ENCODE results near the gene CAMK1. TPM values are rescaled to one million over a fixed set of nuclear protein-coding genes. Genes with fewer than 3 reads are reported as not detected.

The CAMK1 gene
- total and polyA plus RNA-seq, 9 of the 15 experiments (the other 6 are each of a cell fraction or from before 2014, with no cell fraction given): 0.23 to 10.7 (median 6.0) TPM

GRCh38 chr3:9730657-9731205 is 39.0 kb downstream of the CAMK1 start (continued):
- no peak for TF ChIP-seq RUNX1 (IDR thresholded peaks at IDR 0.05; ENCODE audit: low read depth)
- TF ChIP-seq ZKSCAN1 (IDR thresholded peaks at IDR 0.05; ENCODE audit: low read depth, low read length): no peak
- no peak for TF ChIP-seq PML (IDR thresholded peaks at IDR 0.05; ENCODE audit: low read length)
- TF ChIP-seq ELF1 (tag; IDR thresholded peaks at IDR 0.05): no peak
- TF ChIP-seq SMARCA5 (IDR thresholded peaks at IDR 0.05): 0 out of 2 replicates have a peak, but pooled peaks have one; percentile 32
- no peak for TF ChIP-seq DIDO1 (tag; IDR thresholded peaks at IDR 0.05; ENCODE audit: low read depth)
- TF ChIP-seq THRB (CRISPR knock-in tag; conservative IDR thresholded peaks at IDR 0.05): peak; percentile 81; the same call in 1 of the 2 replicates
- TF ChIP-seq MYNN (IDR thresholded peaks at IDR 0.05): no peak
- TF ChIP-seq MYNN (CRISPR knock-in tag; IDR thresholded peaks at IDR 0.05): no peak
- no peak for TF ChIP-seq ZNF445 (CRISPR knock-in tag; IDR thresholded peaks at IDR 0.05; ENCODE audit: low read depth)
- no peak for TF ChIP-seq TAF7 (tag; IDR thresholded peaks at IDR 0.05)
- no peak for TF ChIP-seq ZNF224 (CRISPR knock-in tag; IDR thresholded peaks at IDR 0.05)
- no peak for TF ChIP-seq CREB5 (CRISPR knock-in tag; IDR thresholded peaks at IDR 0.05)
- TF ChIP-seq ZBTB2 (IDR thresholded peaks at IDR 0.05): 0 out of 2 replicates have a peak, but pooled peaks have one; percentile 16
- TF ChIP-seq CSDE1 (IDR thresholded peaks at IDR 0.05): no peak
- TF ChIP-seq TEAD4 (IDR thresholded peaks at IDR 0.05; ENCODE audit: low read length): no peak
- no peak for TF ChIP-seq TEAD4 (CRISPR knock-in tag; IDR thresholded peaks at IDR 0.05; ENCODE audit: borderline replicate concordance)
- TF ChIP-seq ARNT (IDR thresholded peaks at IDR 0.05): peak; percentile 44 to 77; a peak in 2 of 4 replicates
- peak; percentile 51; the same call in 1 of the 2 replicates for TF ChIP-seq NCOA1 (IDR thresholded peaks at IDR 0.05; ENCODE audit: low read depth)
- TF ChIP-seq PHF8 (IDR thresholded peaks at IDR 0.05; ENCODE audit: borderline replicate concordance, low read length): no peak
- TF ChIP-seq HDAC2 (IDR thresholded peaks at IDR 0.05): 0 out of 2 replicates have a peak, but pooled peaks have one; percentile 14
- TF ChIP-seq SFPQ (IDR thresholded peaks at IDR 0.05; ENCODE audit: low read depth, low read length): no peak
- TF ChIP-seq MCM2 (IDR thresholded peaks at IDR 0.05; ENCODE audit: low read depth): no peak
- no peak for TF ChIP-seq PTRF (tag; IDR thresholded peaks at IDR 0.05)
